HG02938 (cell line): Measurements from ENCODE around the gene DCUN1D2.

Experiments
- ATAC-seq: cut with Tn5 transposase; IDR thresholded peaks from one replicate; pipeline ENCODE4 v1.9.1; 2021; ENCODE audit warnings: mild to moderate bottlenecking, moderate library complexity; ENCODE audit not compliant: unreplicated experiment

DCUN1D2 gene

DNA sequence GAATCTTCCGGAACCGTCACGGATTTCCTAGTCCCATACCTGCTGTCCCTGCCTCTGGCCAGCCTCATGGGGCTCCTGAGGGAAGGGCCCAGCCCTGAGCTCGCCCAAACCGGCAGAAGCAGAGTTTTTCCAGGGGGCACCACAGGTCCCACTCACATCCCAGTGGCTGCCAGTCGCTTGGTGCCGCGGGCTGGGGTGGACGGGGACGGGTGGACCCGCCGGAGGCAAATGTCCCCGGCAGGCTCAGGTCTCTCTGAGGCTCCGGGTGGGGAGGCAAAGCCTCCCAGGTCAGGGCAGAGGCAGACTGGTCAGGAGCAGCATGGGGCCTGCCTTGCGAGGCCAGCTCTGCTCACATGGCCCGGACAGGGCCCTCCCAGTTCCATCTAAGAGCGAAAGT, 62.0 kb downstream of the DCUN1D2 start:
- ATAC-seq: no peak

- no peak for ATAC-seq
These were observed 62.7 kb downstream of the DCUN1D2 start for GRCh38 chr13:113427562-113428468.

GRCh38 chr13:113426591-113426986, 63.9 kb downstream of the DCUN1D2 start:
- no peak for ATAC-seq

GRCh38 chr13:113425941-113426590, 64.4 kb downstream of the DCUN1D2 start:
- no peak for ATAC-seq

DNA sequence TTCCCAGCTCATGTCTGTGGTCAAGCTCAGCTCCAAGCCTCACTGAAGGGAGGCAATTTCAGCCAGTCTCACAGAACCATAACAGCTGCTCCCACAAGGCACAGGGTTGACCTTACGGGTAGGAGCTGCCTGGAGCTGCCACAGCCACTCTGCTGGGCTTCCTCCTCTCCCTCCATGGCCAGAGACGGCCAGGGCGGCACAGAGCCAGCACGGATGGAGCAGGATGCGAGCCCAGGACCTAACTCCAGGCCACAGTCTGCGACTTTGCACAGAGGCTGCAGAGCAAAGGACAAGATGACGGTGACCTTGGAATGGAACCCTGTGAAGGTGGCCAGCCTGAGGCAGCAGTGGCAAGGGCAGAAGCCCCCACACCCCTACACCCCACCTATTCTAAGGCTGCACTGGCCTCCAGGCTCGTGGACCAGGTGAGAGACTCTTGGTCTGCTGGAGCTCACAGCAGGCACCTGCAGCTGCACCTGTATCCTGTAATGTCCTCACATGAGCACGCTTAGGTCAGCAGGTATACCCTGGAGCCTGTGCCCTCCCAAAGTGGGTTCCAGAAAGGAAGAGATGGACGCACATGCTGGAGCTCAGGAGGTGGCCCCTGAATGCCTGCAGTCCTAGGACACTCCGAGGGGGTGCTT, 66.9 kb downstream of the DCUN1D2 start:
- no peak for ATAC-seq

DNA sequence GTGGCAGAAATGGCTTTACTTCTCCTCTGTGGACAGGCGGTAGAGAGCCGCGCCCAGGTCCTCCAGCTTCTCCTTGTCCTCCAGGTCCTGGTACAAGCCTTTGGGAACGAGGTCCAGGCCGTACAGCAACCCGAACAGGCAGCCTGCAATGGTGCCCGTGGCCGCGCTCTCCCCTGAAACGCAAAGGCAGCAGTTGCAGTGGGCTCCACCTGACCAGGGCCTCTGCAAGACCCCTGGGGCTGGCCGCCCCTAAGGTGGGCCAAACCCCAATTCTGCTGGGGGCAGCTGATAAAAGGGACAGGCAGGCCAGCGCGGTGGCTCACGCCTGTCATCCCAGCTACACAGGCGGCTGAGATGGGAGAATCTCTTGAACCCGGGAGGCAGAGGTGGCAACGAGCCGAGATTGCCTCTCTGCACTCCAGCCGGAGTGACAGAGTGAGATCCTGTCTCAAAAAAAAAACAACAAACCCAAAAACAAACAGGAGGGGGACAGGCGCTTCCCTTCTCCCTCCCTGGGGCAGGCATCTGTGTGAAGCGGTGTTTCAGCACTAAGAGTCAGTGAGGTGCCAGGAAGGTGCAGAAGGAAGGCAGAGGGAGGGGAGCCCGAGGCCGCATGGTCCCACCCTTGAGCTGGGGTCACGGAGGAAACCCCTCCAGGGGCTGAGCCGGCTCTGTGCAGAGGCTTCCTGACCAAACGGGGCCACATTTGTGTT, 67.5 kb downstream of the DCUN1D2 start:
- ATAC-seq: no peak

DNA sequence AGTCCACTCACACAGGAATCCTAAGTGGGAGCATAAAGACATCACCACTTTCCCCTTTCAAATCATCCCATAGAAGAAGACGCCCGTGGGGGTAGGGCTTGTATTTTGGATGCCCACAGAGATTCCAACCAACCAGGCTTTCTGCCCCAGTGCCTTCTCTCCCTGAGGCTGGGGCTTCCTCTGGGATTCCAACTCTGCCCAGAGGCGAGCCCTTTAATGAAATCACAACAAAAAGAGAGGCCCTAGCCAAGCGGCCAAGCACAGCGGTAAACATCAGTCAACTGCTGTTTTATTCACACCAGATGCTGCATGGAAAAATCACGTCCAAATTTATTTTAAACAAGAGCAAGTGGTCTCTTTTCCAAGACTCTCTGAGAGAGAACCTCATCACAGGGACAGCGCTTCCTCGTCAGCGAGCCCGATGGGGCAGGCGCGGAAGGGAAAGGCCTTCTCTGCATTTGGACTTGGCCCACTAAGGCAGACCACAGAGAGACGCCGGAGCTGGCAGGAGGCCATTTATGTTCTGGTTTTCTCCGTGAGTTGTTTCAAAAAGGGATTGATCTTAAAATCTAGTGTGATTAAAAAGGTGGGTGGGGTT, 68.7 kb downstream of the DCUN1D2 start:
- no peak for ATAC-seq

DNA sequence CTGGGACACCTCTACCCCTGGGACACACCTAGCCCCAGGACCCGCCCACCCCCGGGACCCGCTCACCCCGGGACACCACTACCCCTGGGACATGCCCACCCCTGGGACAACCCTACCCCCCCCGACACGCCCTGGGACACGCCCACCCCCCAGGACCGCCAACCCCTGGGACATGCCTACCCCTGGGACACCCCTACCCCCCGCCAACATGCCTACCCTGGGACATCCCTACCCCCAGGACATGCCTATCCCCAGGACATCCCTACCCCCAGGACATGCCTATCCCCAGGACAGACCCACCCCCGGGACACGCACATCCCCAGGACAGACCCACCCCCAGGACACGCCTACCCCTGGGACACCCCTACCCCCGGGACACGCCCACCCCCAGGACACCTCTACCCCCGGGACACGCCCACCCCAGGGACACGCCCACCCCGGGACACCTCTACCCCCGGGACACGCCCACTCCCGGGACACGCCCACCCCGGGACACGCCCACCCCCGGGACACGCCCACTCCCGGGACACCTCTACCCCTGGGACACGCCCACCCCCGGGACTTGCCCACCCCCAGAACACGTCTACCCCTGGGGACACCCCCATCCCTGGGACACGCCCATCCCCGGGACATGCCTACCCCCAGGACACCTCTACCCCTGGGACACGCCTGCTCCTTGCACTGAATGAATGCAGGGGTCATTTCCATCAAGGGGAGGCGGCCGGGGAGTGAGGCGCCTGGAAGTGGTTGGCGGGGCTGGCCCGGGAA, 69.5 kb downstream of the DCUN1D2 start:
- ATAC-seq: no peak

DNA sequence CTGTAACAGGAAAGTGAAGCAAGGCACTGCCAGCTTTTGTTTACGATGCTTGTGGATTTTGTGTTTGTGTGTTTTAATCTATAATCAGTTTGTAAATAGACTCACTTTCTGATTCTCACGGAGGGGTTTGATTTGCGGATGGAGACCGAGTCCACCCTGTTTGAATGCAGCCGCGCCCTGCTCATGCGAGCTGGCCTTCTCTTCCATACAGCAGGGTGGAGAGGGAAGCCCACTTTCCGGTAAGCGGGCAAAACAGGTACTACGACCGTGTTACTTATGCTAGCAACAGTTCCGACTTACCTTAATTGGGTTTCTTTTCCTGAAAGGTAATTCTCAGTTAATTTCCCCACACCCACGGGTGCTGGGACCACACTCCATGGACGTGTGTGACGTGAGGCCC, 70.3 kb downstream of the DCUN1D2 start:
- ATAC-seq: no peak

GRCh38 chr13:113419531-113420193, 70.8 kb downstream of the DCUN1D2 start:
- no peak for ATAC-seq

DNA sequence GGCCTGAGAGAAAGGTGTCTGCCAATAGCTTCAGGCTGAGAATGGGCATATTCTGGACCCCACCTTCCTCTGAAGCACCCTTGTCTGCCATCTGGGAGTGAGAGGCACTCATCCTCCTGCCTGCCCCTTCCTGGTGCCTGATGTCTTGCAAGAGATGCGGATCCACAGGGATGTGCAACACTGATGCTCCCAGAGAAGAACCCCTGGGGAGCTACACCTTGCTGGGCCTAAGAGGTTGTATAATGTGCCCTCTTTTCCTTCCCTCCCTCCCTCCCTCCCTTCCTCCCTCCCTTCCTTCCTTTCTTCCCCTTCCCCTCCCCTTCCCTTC, 71.8 kb downstream of the DCUN1D2 start:
- no peak for ATAC-seq

- ATAC-seq: no peak
These were observed 72.4 kb downstream of the DCUN1D2 start for GRCh38 chr13:113417836-113418721.

GRCh38 chr13:113417008-113417751, 73.3 kb downstream of the DCUN1D2 start:
- no peak for ATAC-seq

DNA sequence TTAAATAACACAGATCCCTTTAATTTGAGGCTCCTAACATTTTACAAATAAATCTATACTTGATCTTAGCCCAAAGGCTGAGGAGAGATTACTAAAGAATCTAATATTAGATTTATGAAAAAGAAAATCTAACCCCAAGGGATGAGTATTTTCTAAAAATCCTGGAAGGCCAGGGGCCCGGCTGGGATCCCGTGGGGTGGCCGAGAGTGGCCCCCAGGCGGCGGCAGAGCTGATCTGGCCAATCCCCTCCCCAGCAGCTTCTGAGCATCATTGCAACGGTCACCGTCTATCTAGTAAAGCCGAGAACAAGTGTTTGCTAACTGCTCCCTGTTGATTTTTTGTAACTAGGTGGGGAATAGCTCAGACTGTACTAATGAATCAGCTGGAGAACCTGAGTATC, 74.7 kb downstream of the DCUN1D2 start:
- no peak for ATAC-seq

DNA sequence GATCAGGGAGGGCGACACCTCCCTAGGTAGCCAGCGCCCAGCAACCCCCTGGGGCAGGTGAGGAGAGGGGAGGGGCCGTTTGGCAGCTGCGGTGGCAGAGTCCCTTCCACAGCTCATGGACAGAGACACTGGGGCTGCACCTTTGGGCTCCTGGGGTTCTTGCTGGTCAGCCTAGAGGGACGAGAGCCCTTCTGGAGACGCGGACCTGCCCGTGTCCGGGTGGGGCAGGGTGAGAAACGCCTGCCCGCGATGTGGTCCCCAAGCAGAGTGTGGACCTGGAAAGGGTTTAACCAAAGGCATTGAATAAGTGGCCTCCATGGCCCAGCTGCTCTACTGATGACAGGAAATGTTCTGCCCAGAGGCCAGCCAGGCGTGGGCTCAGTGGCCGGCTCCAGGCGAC, 75.5 kb downstream of the DCUN1D2 start:
- no peak for ATAC-seq

DNA sequence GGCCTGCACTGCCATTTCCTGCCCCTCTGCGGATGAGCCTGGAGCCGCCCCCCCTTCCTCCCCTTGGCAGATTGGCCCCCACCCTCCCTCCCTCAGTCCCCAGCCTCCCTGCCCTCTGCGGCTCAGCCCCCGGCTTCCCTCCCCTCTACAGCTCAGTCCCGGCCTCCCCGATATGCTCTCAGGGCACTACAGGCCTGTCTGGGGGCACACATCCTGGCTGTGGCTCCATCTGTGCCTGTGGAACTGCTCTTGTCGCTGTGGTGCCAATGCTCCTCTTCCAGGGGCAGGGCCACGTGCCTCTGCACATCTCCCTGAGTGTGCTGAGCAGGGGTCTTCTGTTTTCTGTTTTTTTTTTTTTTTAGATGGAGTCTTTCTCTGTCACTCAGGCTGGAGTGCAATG, 76.2 kb downstream of the DCUN1D2 start:
- no peak for ATAC-seq

DNA sequence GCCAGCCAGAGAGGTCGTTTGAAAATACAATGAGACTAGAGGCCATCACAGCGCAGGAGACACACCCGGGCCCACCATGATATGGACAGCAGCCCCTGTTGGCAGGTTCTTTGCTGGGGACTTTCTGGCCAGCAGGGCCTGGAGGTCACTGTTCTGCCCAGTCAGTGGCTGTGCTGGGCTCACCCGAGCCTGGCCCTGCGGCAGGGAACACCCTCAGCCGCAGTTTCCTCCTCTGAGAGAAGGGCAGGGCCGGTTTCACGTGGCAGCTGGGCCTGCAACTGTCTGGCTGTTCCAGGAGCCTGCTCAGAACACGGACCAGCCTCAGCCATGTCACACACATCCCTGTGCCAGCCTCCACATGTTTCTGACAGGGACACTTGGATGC, 76.6 kb downstream of the DCUN1D2 start:
- ATAC-seq: no peak
